Spinal cord (tissue), 4 donors: Measurements from ENCODE around the gene BTK. TPM values are rescaled to one million over a fixed set of nuclear protein-coding genes. Genes with fewer than 3 reads are reported as not detected.

Experiments
- polyA plus RNA-seq, 2 donors: library from polyadenylated mRNA; unstranded; fragments of 120-200 nt; gene quantifications; one replicate each; pipeline ENCODE4 v1.2.1, GENCODE V29; 2013; ENCODE audit not compliant: insufficient read length in 2 of 2
- small RNA-seq: library from RNA; depleted of rRNA; stranded (forward); fragments of <200 nt; gene quantifications from one replicate; pipeline ENCODE3, GENCODE V24; 2014; ENCODE audit warnings: low replicate concordance
- total RNA-seq, 2 donors: library from RNA; depleted of rRNA in 1 of 2; stranded (reverse); fragments of 120-200 nt in 1 of 2; fragments of >200 nt in 1 of 2; gene quantifications; one replicate each; pipeline versions ENCODE4 v1.2.3 to v1.2.4, GENCODE V29; 2013 to 2014

Gene BTK
- total and polyA plus RNA-seq, 4 donors = 4.1 to 7.3 (median 5.2) TPM

Small RNAs within 50 kb of the gene (small RNA-seq; reads per million reads assigned to genes)
- gene RNU6-934P = not detected

Other genes with a start within 250 kb of the BTK start
- 1 to 10 TPM; 4.2 to 9.8 TPM for gene DRP2, start 166.4 kb downstream of the BTK start, total RNA-seq
- 10 to 100 TPM in 1 of 2 donors, 1 to 10 TPM in 1; 9.8 to 11.1 TPM for gene DRP2, start 166.4 kb downstream of the BTK start, polyA plus RNA-seq
- under 1 TPM; 0.20 to 0.72 TPM for gene TAF7L, start 94.9 kb downstream of the BTK start, total RNA-seq
- gene TAF7L, start 94.9 kb downstream of the BTK start, polyA plus RNA-seq = under 1 TPM; 0.24 TPM
- 1 to 10 TPM; 4.2 to 5.7 TPM for gene TIMM8A, start 37.4 kb downstream of the BTK start, total RNA-seq
- gene TIMM8A, start 37.4 kb downstream of the BTK start, polyA plus RNA-seq = 10 to 100 TPM; 14.4 to 14.7 TPM
- gene RPL36A, start 4.8 kb upstream of the BTK start, total RNA-seq = 1,000 to 10,000 TPM in 1 of 2 donors, 100 to 1,000 TPM in 1; 166 to 1,311 TPM
- 100 to 1,000 TPM; 492 to 524 TPM for gene RPL36A, start 4.8 kb upstream of the BTK start, polyA plus RNA-seq
- gene GLA, start 21.7 kb upstream of the BTK start, total RNA-seq = 10 to 100 TPM; 21.4 to 32.7 TPM
- gene GLA, start 21.7 kb upstream of the BTK start, polyA plus RNA-seq = 10 to 100 TPM; 29.1 to 29.5 TPM
- gene HNRNPH2, start 22.0 kb upstream of the BTK start, total RNA-seq = 10 to 100 TPM; 63.7 to 75.1 TPM
- gene HNRNPH2, start 22.0 kb upstream of the BTK start, polyA plus RNA-seq = 100 to 1,000 TPM in 1 of 2 donors, 10 to 100 TPM in 1; 96.5 to 111 TPM
- 10 to 100 TPM; 15.9 to 16.6 TPM for gene ARMCX4, start 99.3 kb upstream of the BTK start, total RNA-seq
- gene ARMCX4, start 99.3 kb upstream of the BTK start, polyA plus RNA-seq = 10 to 100 TPM; 26.1 to 29.8 TPM
- 10 to 100 TPM; 54.4 to 60.0 TPM for gene ARMCX1, start 164.4 kb upstream of the BTK start, total RNA-seq
- gene ARMCX1, start 164.4 kb upstream of the BTK start, polyA plus RNA-seq = 10 to 100 TPM; 57.8 to 60.6 TPM
- 10 to 100 TPM; 33.3 to 74.4 TPM for gene ARMCX6, start 231.8 kb upstream of the BTK start, total RNA-seq
- 10 to 100 TPM; 61.2 to 64.5 TPM for gene ARMCX6, start 231.8 kb upstream of the BTK start, polyA plus RNA-seq
- 100 to 1,000 TPM in 1 of 2 donors, 10 to 100 TPM in 1; 89.8 to 114 TPM for gene ARMCX3, start 237.0 kb upstream of the BTK start, total RNA-seq
- gene ARMCX3, start 237.0 kb upstream of the BTK start, polyA plus RNA-seq = 100 to 1,000 TPM; 110 to 142 TPM